ENCODE measurements around the gene TMEM141. TPM values are rescaled to one million over a fixed set of nuclear protein-coding genes. Genes with fewer than 3 reads are reported as not detected.

The TMEM141 gene
- total and polyA plus RNA-seq, 10 of the 15 experiments (the other 5 are each of a cell fraction or from before 2014, with no cell fraction given) = 7.8 to 48.6 (median 34.4) TPM

- TF ChIP-seq ZBTB40 (IDR thresholded peaks at IDR 0.05; ENCODE audit: borderline replicate concordance) (no peak), ESRRA (IDR thresholded peaks at IDR 0.05; ENCODE audit: low read length) (no peak), MAX (IDR thresholded peaks at IDR 0.05; ENCODE audit: low read depth, low read length) (no peak), KAT2A (conservative IDR thresholded peaks at IDR 0.05; ENCODE audit: control insufficient read depth, low read depth, low read length) (no peak), TCF12 (IDR thresholded peaks at IDR 0.05; ENCODE audit: low read depth, low read length) (no peak), CEBPB (IDR thresholded peaks at IDR 0.05; ENCODE audit: borderline replicate concordance in 1 of 2, low read depth in 2 of 2, low read length in 2 of 2) (no peak), ZNF24 (IDR thresholded peaks at IDR 0.05) (no peak), HDAC6 (IDR thresholded peaks at IDR 0.05; ENCODE audit: unreplicated experiment) (no peak), RELA (IDR thresholded peaks at IDR 0.05; ENCODE audit: borderline replicate concordance, partially characterized antibody) (no peak), ZNF592 (IDR thresholded peaks at IDR 0.05) (no peak), YY1 (IDR thresholded peaks at IDR 0.05; ENCODE audit: low read depth, low read length) (no peak), RFX5 (IDR thresholded peaks at IDR 0.05; ENCODE audit: low read depth, low read length) (no peak), CBFB (IDR thresholded peaks at IDR 0.05; ENCODE audit: low read depth) (no peak), IRF3 (IDR thresholded peaks at IDR 0.05) (no peak), HDGF (IDR thresholded peaks at IDR 0.05) (peak; percentile 96), BHLHE40 (IDR thresholded peaks at IDR 0.05; ENCODE audit: borderline replicate concordance in 1 of 2, low read depth in 2 of 2, low read length in 1 of 2) (0 out of 4 replicates have a peak, but pooled peaks of 1 of the 2 experiments have one; percentile 6)
These were observed at the start of gene TMEM141 (continued) for GRCh38 chr9:136790640-136791515.
